Raji (cell line): ENCODE measurements around the gene CTNNA1.

Experiments used
- POLR2A ChIP-seq: IDR thresholded peaks from 2 replicates; pipeline ENCODE4 v1.6.1; 2011; ENCODE audit warnings: low read depth, low read length, control low read depth; ENCODE audit not compliant: insufficient read depth

Gene CTNNA1

DNA sequence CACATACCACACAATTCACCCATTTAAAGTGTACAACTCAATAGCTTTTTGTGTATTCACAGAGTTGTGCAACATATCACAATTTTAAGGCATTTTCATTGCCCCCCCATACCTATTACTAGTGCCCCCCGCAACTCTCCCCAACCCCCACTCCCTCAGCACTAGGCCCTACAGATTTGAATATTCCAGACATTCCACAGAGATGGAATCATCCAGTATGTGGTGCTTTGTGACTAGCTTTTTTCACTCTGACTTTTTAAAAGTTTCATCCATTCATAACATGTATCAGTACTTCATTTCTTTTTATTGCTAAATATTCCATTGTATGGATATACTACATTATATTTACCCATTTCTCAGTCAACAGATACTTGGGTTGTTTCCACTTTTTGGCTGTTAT, 224.9 kb downstream of the CTNNA1 start:
- TF ChIP-seq POLR2A, result no peak

- no peak for TF ChIP-seq POLR2A
Measured at GRCh38 chr5:138978581-138978980, 225.4 kb downstream of the CTNNA1 start.

GRCh38 chr5:138979684-138980280, 226.6 kb downstream of the CTNNA1 start:
- TF ChIP-seq POLR2A, result no peak

- no peak for TF ChIP-seq POLR2A
Measured at GRCh38 chr5:138980441-138980840, 227.2 kb downstream of the CTNNA1 start.

- TF ChIP-seq POLR2A, result no peak
Measured at GRCh38 chr5:138981131-138981530, 227.9 kb downstream of the CTNNA1 start.

DNA sequence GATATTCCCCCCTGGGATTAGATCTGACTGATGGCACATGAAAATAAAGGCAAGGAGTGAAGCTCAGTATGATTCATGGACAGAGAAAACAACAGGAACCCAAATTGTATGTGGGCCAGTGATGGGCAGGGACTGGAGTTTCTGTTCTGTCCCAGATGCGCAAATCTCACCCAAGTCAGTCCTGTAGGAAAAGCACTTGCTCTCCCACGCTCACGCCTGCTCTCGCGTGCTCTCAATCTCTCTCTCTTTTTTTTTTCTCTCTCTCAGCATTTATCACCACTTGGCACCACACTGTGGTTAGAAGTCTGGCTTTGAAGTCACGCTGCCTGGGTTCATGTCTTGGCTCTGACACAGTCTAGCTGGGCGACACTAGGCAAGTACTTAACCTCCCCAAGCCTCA, 228.4 kb downstream of the CTNNA1 start:
- TF ChIP-seq POLR2A, result no peak

DNA sequence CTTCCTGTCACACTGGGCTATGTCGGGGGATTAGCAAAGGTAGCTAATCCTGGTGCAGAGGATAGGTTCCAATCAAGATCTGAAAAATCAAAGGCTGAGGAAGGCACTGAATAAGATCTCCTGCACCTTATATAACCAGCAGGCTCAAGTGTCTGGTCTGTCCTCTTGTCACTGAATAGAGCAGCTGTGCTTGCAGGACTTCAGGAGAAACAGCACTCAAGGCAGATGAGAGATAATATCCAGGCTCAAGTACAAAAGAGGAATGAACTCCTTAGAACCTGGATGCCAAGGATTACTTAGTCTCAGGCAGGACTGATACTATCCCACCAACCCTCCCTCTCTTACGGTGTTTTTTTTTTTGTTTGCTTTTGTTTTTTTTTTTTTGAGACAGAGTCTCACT, 230.8 kb downstream of the CTNNA1 start:
- no peak for TF ChIP-seq POLR2A
